Progenitor cell of endocrine pancreas (in vitro differentiated cells): ENCODE results near the gene RBM24. TPM values are rescaled to one million over a fixed set of nuclear protein-coding genes. Genes with fewer than 3 reads are reported as not detected.

Experiments
- DNase-seq: peaks from one replicate; pipeline ENCODE4 v3.0.0; 2021; ENCODE audit warnings: low spot score; ENCODE audit not compliant: unreplicated experiment
- H3K27ac Mint-ChIP-seq: 2 replicates; pipeline ENCODE4 v1.8.0; 2021; ENCODE audit warnings: mild to moderate bottlenecking, moderate library complexity, mixed read lengths
- H3K27me3 Mint-ChIP-seq: 2 replicates; pipeline ENCODE4 v1.8.0; 2021; ENCODE audit warnings: mixed read lengths
- H3K36me3 Mint-ChIP-seq: 2 replicates; pipeline ENCODE4 v1.8.0; 2022; ENCODE audit warnings: mixed read lengths; ENCODE audit not compliant: insufficient read depth
- H3K4me1 Mint-ChIP-seq: 2 replicates; pipeline ENCODE4 v1.8.0; 2021; ENCODE audit warnings: low read depth, mixed read lengths
- H3K4me3 Mint-ChIP-seq: 2 replicates; pipeline ENCODE4 v1.8.0; 2021; ENCODE audit warnings: low read depth, mild to moderate bottlenecking, moderate library complexity, mixed read lengths
- H3K9me3 Mint-ChIP-seq: 2 replicates; pipeline ENCODE4 v1.8.0; 2021; ENCODE audit warnings: low read depth, mixed read lengths
- total RNA-seq: library from RNA; stranded (reverse); gene quantifications from 2 replicates; pipeline ENCODE4 v1.2.1, GENCODE V29; 2021
- TF ChIP-seq, protein P1 (sequence below): fragments of 200-600 bp; sonication (generic); IDR thresholded peaks from one replicate; pipeline ENCODE4 v1.5.0; 2021; ENCODE audit warnings: antibody characterized with exemption, mild to moderate bottlenecking; ENCODE audit not compliant: unreplicated experiment

The RBM24 gene
- total RNA-seq, 1 donor from 2014 or later = 1.2 TPM

DNA sequence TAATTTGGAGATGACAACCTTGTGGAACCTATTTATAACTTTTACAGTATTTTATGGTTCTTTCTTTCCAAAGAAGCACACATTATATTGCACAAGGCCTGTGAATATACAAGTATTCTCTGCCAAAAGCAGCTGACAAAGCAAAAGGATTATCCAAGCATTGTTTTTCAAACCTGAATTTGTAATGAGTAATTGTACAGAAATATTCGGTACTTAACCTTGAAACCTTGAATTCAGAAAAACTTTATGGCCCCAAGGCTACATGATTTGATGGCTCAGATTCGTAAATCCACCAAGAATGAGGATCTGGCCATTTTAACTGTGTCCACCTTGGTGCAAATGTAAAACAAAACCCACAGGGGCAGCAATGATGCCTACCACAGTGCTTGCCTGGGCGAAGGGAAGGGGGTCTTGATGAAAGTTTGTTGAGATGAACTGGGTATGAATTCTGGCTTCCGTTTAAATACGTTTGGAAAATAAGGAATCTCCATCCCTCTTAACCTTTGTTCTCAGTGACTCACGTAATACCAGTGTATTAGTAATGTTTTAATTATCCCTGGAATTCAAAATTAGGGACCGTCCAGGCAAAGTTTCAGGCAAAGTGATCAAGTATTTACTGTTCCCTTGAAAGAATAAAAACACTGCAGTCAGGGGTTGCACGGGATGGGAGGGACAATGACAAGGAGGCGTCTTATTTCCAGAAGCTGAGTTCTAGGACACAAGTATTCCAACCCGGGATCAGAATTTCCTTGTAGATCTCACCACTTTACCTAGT lies 2.7 kb upstream of the RBM24 start:
- TF ChIP-seq, protein P1, sequence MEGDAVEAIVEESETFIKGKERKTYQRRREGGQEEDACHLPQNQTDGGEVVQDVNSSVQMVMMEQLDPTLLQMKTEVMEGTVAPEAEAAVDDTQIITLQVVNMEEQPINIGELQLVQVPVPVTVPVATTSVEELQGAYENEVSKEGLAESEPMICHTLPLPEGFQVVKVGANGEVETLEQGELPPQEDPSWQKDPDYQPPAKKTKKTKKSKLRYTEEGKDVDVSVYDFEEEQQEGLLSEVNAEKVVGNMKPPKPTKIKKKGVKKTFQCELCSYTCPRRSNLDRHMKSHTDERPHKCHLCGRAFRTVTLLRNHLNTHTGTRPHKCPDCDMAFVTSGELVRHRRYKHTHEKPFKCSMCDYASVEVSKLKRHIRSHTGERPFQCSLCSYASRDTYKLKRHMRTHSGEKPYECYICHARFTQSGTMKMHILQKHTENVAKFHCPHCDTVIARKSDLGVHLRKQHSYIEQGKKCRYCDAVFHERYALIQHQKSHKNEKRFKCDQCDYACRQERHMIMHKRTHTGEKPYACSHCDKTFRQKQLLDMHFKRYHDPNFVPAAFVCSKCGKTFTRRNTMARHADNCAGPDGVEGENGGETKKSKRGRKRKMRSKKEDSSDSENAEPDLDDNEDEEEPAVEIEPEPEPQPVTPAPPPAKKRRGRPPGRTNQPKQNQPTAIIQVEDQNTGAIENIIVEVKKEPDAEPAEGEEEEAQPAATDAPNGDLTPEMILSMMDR = no peak
- no peak overlapping the region for H3K27ac Mint-ChIP-seq
- no peaks in the 10 kb centered on the region for H3K36me3 Mint-ChIP-seq
- DNase-seq = no peak
- peaks cover 7% of the 10 kb centered on the region for H3K4me1 Mint-ChIP-seq
- no peak overlapping the region for H3K4me3 Mint-ChIP-seq
- H3K9me3 Mint-ChIP-seq = no peaks in the 10 kb centered on the region
- peaks cover 50% of the 10 kb centered on the region for H3K27me3 Mint-ChIP-seq

DNA sequence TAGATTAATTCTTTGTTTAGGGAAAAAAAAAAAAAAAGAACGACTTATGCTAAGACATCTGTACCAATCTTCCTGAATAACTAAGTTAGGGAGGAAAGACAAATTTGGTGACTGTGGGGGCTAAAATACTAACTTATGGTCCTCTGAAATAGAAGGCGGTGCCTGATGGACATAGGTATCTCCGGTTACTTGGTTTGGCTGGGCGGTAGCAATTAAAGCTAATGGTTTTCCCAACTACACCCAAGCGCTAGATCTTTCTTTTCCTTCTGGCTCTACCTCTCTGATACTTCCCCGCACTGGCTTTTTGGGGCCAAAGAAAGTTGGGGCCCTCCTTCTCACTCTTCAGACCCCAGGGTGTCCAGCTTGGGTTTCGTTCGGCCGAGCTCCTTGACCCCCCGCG lies 1.0 kb upstream of the RBM24 start:
- DNase-seq = no peak
- H3K27me3 Mint-ChIP-seq = peaks cover 50% of the 10 kb centered on the region
- H3K27ac Mint-ChIP-seq = no peak overlapping the region
- H3K4me1 Mint-ChIP-seq = peaks cover 7% of the 10 kb centered on the region
- H3K4me3 Mint-ChIP-seq = peak overlapping the region; percentile 55
- H3K36me3 Mint-ChIP-seq = no peaks in the 10 kb centered on the region
- TF ChIP-seq, protein P1 = no peak
- H3K9me3 Mint-ChIP-seq = no peaks in the 10 kb centered on the region

- TF ChIP-seq, protein P1 = peak; percentile 21
- Mint-ChIP-seq H3K4me1 (peaks cover 7% of the 10 kb centered on the region), H3K4me3 (peak overlapping the region; percentile 82), H3K36me3 (no peaks in the 10 kb centered on the region), H3K9me3 (no peaks in the 10 kb centered on the region), H3K27ac (no peak overlapping the region), H3K27me3 (peaks cover 50% of the 10 kb centered on the region)
- peak; percentile 55 for DNase-seq
Measured at GRCh38 chr6:17280552-17281090, 540 bp upstream of the RBM24 start.

DNA sequence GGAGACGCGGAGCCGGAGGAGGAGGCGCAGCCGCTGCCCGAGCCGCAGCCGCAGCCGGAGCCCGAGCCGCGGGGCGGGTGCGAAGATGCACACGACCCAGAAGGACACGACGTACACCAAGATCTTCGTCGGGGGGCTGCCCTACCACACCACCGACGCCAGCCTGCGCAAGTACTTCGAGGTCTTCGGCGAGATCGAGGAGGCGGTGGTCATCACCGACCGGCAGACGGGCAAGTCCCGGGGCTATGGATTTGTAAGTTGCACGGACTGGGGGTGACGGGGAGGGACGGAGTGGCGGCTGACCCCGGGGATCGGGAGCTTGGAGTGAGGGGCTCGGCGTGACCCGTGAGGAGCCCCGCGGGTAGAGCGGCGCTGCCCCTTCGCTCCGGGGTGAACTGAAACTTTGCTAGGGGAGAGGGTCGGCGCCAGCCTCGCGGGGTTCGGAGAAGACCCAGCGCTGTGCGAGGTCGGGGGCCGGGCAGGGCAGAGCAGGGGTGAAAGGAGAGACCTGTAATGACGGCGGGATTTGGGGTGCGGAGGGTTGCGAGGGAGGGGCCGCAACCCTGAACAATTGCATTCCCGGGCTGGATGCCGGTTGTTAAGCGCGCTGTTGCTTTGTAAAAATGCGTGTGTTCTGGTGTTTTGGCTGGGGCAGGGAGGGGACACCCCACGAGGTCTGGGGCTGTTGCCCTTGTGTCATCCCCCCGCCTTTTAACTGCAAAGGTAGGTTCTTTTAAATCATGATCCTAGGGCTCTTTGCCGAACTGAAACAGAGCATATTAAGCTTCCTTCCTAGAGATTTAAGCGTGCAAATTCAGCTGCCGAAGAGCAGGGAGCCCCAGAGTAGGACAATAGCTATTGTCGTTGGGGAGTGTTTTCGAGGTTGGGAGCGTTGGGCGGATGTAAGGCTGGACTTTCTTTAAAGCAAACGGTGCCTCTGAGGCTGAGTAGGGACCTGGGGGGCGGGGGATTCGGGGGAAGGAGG lies 628 bp downstream of the RBM24 start:
- H3K27me3 Mint-ChIP-seq = peaks cover 48% of the 10 kb centered on the region
- peak overlapping the region; percentile 87 for H3K27ac Mint-ChIP-seq
- H3K36me3 Mint-ChIP-seq = no peaks in the 10 kb centered on the region

More for the DNA sequence above, 628 bp downstream of the RBM24 start:
- peaks cover 7% of the 10 kb centered on the region for H3K4me1 Mint-ChIP-seq
- TF ChIP-seq, protein P1 = no peak
- H3K4me3 Mint-ChIP-seq = peak overlapping the region; percentile 86
- peak; percentile 25 for DNase-seq
- H3K9me3 Mint-ChIP-seq = no peaks in the 10 kb centered on the region
